ENCODE data around the gene COL5A1.

GRCh38 chr9:134816264-134816663 lies 174.7 kb downstream of the COL5A1 start:
- TF ChIP-seq CTCF (conservative IDR thresholded peaks at IDR 0.05; ENCODE audit: low read depth in 2 of 2): no peak
- TF ChIP-seq POLR2AphosphoS5 (IDR thresholded peaks at IDR 0.05; ENCODE audit: low read depth): no peak
- TF ChIP-seq ZNF331 (CRISPR knock-in tag; IDR thresholded peaks at IDR 0.05; ENCODE audit: low read depth): no peak
- TF ChIP-seq EZH2 (IDR thresholded peaks at IDR 0.05; ENCODE audit: low read depth, unreplicated experiment): no peak

Measured in GM23338 (cell line).